Eye (tissue), 1 donor: Measurements from ENCODE around the gene TANGO2.

ENCODE experiments used
- DNase-seq: peaks from one replicate; pipeline ENCODE4 v3.0.0-alpha.2; 2015

TANGO2 gene

DNA sequence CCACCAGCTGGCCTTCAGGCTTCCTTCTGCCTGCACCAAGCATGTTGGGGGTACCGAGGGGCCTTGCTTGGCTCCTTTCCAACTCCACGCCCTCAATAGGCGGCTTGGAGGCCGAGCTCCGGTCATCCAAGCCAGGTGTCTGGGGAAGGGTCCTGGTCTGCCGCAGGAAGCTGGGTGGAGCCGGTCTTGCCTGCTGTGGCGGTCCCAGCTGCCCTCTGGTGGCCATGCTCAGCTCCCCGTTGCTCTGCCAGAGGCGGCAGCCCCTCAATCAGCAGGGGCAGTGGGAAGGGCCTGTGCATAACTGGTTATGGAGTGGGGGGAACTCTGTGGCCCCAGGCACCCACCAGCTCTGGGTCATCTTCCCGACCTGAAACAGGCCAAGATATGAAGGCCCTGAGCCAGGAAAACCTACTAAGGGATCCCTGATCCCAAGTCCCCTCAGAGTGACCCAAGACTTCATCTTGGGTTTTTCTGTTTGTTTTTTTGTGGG, 7.5 kb upstream of the TANGO2 start:
- peak; percentile 90 for DNase-seq

DNA sequence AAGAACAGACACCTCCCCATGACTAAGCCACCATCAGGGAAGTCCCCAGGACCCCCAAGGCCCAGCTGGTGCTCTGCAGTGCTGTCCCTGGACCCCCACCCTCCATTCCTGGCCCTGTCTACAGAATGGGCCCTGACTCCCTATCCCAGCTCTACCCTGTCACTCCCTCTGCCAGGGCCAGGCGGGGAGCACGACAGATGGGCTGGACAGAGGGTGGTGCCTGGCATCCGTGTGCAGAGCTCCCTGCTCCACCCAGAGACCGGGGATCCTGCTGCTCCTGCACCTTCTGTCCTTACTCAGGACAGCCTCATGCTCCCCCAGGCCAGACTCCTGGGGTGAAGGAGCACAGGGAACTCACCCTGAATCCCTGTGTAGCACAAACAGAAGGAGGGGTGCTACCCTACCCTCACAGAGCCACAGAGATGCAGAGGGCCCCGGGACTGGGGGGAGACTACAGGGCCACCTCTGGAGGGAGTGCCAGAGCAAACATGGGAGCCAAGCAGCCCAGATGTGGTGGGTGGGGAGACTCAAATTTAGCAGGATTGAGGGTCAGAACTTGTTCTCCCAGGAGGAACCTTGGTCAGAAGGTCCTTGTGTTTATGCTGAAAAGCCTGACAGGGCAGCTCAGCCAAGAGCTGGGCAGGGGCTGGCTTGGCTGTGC, 6.3 kb upstream of the TANGO2 start:
- DNase-seq: no peak

DNA sequence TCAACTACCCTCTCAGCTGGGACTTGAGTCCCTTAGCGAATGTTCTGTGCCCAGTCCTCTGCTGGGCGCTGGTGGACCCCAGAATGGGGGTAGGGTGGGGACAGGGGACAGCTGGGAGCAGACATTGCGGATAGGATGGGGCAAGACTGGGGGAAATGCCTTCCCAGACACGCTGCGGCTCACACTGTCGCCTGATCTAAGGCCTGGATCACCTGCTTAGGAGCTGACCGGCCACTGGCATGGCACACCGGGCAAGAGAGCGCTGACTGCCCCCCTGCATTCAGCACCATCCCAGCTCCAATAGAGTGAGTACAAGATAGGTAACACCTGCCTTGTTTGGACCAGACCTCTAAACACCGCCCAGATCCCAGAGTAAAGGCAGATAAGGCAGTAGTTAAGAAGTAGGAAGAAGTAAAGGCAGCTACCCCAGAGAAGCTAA, 5.7 kb upstream of the TANGO2 start:
- DNase-seq: no peak

DNA sequence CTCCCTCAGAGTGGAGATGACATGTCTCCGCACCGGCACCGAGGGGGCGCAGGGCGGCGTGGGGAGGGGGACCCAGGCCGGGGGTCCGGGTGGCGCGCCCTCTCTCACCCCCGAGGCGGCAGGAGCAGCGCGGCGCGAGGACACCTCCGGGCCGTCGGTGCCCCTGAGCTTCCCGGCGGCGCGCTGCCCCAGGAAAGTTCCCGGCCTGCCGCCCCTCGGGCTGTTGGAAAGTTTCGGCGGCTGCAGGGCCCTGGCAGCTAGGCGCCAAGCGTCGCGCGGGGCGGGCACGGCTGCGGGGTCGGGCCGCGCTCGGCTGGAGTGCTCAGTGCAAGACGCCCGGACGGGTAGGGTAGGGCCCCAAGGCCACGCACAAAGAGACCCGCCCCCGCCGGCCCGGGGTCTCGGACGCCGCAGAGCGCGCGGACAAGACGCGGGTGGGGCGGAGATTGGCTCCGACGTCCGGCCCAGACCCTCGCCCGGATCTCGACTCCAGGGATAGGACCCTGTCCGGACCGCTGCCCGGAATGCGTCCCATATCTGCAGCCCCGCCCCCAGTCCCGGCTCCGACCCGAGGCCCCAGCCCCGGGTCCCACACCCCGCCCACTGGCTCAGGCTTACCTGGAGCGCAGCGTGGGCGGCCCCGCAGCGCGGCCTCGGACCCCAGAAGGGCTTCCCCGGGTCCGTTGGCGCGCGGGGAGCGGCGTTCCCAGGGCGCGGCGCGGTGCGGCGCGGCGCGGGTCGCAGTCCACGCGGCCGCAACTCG, 4.8 kb upstream of the TANGO2 start:
- DNase-seq: peak; percentile 65

DNA sequence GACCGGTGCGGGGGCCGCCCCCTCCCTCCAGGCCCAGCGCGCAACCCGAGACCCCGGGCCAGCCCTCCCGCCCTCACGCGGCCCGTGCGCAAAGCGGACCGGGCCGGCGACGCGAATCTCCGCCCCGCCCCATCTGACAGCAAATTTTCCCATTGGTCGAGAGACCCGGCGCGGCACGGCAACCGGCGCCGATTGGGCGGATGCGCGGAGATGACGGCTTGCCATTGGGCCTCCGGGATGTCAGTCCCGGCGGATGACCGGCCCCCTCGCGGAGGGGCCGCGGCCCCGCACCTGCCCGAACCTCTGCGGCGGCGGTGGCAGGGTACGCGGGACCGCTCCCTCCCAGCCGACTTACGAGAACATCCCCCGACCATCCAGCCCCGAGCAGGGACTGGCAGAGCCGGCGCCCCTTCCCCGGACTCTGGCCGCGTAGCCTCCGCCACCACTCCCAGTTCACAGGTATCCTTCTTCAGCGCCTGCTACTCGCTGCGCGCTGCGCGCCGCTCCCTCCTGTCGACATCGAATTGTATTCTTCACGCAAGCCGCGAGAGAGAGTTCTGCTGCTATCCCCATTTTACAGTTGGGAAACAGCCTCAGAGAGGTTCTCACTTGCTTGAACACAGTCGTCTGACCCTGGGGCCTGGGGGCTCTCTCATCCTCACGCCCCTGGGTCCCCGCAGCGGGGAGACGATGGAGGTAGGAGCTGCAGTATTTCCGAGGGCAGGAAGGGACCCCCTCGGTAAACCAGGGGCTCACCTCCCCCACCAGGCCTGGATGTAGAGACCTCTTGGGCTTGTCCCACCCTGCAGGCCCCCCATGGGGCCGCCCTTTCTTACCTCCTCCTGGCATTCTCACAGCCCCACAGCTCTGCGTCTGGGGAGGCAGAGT, 3.9 kb upstream of the TANGO2 start, which contains the start of gene ARVCF:
ARVCF (minus strand) TSS at position 90 of the 888 bp plus-strand sequence. CDS start 26,029 bp downstream, outside the sequence.
- DNase-seq: peak; percentile 95

DNA sequence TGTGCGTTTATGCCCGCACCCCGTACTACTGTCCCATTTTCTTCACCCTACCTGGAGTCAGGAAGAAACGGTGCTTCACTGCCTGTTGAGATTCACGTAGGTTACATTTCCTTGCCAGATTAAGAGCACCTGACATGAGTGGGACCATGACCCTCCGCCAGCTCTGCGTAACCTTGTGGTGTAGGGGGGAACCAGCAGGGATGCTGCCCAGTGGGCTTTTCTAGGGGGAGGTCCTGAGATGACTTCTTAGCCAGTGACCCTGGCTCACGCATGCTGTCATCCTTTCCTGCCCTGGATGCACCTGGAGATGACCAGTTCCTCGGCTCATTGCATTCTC, 3.3 kb upstream of the TANGO2 start:
- DNase-seq: no peak

DNA sequence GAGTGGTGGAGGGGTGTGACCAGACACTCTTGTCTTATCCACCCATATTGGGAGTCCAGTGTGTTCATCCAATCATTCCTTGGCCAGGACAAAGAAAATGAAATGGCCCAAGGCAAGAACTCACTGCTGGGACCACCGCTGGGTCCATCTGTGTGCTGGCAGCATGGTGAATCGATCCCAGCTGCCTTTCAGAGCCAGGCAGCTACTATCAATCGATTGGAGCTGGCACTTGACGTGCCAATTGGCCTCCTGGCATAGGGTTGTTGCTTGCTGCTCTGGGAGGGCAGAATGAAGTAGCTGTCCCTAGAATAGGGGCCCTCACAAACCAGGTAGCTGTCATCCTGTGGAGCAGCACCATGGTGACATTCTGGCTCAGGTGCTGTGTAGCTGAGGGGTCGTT, 2.9 kb upstream of the TANGO2 start:
- no peak for DNase-seq

DNA sequence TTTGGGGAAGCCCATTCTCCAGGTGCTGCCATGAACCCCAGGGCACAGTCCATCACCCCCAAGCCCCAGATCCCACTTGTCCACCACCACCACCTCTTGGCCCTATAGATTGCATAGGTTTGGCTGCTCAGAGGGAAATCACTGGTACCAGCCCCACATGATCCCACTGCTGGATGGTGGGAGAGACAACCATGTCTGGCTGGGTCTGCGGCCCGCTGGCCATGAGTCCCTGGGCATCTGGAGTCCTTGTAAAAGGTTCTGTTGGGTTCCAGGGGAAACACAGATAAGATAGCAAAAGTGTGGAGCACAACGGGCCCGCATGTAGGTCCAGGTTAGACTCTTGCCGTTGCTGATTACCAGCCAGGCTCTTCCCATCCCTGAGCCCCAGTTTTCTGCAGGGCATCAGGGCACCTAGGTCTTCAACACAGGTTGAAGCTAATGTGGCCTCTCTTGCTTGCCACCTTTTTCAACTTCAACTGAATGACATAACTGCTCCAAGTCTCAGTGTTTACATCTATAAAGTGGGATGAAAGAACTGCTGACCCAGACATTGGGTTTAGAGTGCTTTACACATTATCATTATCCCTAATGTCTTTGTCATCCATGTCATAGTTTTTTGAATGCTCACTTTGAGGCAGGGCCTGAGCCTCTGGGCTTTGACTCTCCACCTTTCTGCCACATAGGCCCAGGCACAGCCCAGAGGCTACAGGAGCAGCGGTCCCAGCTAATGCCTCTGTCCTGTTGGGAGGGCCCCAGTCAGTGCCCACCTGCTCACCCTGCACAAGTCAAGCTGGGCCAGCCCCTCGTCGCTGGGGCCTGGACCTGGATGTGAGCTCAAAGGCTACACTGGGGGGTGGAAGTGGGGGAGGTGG, 1.0 kb upstream of the TANGO2 start:
- peak; percentile 5 for DNase-seq

DNA sequence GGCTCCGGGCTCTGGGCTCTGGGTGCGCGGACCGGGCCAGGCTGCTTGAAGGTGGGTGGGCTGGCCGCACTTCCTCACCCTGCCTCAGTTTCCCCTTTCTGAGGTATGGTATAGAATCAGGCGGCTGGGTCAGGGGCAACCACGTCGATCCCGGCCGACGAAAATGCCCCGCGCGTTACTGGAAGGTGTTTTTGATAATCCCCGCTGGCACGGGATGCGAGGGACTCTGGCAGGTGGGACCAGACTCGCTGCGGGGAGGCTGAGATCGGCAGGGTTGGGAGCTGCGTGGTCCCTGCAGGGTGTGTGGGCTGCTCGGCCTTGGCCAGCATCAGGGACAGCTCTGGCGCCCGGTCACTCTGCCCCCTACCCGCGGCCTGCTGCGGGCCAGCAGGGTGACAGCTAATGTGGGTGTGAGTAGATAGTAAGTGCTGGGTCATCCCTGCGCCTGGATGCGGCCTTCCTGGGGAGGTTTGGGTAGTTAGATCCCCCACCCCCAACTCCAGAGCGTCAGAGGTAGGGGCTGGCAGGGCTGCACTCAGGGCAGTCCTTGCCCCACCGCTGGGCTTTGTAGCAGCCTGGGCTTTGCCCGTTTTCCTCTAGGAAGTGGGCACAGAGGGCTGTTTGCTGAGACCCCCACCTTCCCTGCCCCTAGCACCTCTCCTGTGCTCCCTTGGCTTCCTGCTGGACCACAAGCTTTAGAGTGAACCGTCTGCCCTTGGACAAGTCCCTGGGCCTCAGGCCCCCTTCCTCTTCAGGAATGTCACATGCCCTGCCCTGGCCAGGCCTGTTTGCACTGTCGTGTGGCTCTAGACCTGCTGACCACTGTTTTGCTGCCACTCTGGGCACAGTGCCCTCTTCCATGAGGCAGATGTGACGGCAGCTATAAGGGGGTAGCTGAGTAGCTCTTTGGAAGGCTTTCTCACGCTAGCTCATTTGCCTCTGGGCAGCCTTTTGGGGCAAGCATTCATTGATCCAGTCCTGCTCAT, 579 bp downstream of the TANGO2 start:
- no peak for DNase-seq

DNA sequence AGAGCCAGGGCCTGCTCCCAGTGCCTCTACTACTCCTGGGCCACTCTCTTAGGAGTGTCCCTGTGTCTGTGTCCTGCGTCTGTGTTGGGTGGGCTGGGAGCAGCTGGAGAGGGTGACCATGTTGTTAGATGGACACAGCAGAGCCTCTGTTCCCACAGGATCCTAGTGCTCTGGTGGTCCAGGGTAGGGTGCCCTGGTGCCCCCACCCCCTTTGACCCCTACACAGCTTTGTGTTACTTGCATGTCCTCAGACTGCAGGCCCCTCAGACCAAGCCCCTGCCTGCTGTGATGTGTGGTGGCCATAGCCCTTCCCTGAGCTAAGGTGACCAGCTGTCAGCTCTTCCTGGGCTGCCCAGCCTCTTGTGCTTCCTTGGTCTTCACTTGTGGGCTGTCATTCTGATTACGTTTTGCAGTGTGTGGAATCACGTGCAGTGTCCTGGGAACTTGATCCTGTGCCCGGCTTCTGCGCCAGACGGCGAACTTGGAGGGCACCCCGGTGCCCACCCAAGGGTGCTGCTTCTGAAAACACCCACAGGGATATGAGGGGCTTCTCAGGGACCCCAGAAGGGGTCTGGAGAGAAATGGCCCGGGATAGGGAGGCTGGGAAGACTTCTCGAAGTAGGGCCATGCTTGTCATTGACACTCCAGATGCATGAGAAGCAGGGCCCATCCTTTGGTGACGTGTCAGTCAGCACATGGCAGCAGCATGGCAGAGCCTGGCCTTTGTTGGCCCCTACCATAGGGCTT, 1.5 kb downstream of the TANGO2 start:
- no peak for DNase-seq

DNA sequence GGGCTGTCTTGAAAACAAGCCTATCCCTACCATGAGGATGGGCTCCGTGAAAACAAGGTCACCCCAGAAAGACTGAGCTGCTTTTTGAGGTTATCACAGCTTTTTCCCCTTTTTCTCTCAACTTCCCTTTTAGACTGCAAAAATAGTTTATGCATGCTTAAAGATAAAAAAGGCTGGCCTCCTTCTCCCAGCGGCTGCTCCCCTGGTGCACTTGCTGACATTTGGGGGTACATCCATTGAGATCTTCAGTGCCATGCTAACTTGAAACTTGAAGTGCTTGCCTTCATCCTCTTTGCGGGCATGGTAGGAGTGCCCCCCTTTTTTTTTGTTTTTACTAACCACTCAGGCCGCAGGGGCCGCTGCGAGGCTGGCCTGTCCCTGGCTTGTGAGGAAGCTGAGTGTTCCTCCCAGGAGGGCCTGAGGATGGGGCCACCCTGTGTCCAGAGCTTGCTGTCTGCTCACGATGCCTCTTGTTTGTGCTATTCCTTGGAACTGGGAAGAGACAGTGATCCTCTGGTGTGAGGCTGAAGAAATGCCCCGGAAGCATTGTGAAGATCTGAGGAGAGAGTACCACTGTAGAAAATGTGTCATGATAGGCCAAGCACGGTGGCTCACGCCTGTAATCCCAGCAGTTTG, 2.2 kb downstream of the TANGO2 start:
- DNase-seq: no peak

DNA sequence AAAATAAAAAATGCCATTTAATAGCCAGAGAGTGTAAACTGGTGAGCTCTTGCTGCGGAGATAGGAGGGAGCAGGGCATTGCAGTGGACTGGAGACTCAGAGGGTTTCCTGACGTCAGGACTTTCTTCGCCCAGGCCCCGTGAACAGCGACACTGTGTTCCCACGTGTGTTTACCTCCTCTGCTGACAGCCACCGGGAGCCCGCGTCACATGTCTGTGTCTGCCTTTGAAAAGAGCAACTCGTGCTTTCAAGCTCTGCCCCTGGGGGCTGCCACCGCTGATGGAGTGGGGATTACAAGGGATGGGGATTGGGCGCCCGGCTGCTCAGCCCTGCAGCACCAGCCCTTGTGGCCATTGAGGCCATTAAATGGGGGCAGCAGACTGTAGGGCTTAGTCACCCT, 3.3 kb downstream of the TANGO2 start:
- peak; percentile 70 for DNase-seq

DNA sequence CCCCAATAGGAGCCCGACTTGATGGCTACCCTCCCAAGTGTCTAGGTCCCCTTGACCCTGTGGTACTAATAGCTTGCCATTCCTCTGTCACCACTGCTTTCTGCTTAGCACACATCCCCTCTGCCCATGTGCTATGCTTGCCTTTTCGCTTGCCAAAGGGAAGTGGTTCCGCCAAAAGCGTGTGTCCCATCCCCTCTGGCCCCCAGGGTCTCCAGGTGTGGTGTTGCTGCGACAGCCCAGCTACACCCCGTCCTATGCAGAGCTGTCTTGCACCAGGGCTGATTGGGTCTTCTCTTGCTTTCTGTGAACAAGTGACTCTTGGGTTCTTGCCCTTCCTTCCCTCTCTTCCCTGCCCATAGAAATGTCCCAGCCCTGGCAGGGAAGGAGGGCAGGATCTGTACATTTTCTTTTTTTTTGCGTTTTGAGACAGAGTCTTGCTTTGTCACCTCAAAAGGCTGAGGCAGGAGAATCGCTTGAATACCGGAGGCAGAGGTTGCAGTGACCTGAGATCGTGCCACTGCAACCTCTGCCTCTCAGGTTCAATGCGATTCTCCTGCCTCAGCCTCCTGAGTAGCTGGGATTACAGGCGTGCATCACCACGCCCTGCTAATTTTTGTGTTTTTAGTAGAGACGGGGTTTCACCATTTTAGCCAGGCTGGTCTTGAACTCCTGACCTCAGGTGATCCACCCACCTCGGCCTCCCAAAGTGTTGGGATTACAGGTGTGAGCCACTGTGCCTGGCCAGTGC, 3.9 kb downstream of the TANGO2 start:
- no peak for DNase-seq

DNA sequence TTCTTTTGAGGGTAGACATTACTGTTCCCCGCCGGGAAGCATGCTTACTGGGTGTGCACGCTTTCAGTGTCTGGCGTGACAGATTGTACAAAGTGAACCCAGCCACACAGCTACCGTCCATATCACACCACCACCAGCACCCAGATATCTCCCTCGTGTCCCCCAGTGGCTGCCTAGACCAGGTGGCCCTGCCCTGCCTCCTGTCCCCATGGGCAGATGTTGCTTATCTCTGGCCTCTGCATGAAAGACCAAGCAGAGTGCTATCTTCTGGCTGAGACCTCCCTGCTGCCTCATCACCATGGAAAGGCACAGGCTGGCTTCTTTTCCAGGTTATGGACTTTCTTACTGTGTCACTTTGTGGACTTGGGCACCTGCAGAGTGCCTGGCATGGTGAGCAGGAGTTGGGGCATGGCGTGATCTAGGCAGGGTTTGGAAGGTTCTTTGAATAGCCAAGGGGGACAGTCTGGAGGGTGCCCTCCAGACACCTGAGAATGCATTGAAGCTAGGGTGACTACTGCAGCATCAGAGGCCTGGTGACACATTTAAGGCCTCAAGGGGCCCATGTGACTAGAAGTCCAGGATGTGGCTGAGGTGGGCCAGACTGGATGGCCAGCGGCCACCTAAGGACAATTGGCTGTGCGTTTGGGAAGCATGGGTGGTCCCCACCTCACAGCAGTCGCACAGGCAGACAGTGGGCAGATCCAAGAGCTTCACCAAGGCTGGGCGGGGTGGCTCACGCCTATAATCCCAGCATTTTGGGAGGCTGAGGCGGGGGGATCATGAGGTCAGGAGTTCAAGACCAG, 4.7 kb downstream of the TANGO2 start:
- DNase-seq: no peak

DNA sequence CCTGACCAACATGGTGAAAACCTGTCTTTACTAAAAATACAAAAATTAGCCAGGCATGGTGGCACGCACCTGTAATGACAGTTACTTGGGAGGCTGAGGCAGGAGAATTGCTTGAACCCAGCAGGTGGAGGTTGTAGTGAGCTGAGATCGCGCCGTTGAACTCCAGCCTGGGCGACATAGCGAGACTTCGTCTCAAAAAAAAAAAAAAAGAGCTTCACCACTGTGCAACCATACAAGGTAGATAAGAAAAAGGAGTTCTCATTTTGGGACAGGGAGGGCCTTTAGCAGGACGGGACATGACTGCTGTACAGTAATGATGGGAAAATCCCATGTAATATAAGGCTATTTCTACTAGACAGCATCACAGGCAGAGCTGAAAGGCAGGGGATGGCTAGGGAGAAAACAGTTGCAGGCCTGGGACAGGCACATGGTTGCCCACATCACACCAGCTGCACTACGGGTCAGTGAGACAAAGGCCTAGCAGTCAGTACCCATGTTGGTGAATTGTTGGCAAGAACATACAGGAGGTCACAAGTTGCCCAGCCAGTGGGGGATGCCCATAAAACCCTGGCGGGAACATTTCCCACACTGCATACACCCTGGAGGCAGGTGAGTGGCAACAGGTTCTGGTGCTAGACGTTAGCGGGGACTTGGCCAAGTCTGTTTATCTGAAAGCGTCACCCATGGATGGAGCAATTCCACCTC, 5.4 kb downstream of the TANGO2 start:
- no peak for DNase-seq

DNA sequence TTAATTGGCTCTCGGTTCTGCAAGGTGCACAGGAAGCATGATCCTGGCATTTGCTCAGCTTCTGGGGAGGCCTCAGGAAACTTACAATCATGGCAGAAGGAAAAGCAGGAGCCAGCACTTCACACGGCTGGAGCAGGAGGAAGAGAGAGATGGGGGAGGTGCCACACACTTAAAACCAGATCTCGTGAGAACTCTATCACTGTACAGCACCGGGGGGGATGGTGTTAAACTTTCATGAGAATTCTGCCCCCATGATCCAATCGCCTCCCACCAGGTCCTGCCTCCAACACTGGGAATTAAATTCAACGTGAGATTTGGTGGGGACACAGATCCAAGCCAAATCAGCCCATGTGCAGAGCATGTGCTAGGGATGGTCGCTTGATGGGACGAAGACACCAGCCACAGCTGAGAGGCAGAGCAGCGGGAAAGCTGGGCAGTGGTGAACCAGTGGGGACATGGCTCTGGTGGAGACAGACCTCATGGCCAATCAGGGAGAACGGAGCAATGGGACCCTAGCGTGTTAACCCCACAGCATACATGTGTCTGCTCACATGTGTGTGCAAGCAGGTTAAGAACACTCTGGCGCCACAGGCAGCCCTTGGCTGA, 6.2 kb downstream of the TANGO2 start:
- DNase-seq: no peak
